ENCODE data around the gene KCNK1.

The KCNK1 gene

DNA sequence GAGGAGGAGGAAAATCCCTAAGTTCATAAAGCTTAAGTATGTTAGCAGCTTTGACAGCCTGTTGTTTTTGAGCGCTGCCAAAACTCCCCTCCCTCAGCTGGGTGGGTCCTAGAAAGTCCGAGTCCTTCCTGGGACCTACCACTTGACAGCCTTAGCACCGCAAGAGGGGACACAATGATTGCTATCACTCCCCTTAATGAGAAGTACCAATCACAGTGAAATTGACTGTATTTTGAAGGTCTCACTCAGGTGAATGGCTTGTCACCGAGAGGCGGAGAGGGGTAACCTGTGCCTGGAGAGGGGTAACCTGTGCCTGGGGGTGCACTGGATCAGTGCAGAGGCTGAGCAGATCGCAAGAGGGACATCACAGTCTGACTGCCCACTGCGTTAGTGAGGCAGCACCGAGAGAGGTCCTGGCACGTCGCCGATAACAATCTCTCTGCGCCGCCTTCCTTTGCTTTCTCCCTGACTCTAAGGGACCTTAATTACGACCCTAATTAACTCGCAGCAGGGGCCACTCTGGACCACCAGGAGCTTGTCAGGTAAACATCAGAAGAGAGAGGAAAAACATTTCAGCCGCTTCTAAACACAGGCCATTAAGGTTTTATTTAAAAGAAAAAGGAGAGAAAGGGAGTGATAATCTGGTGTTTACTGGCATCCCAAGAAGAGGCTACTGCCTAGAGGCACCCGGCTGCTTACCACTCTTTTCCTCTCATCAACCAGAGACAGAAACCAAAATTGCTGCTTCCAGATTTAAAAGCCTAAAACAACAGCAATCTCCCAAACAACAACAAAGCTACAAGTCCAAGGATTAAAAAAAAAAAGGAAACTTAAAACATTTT is 25.7 kb upstream of the KCNK1 start:
- no peak for DNase-seq (ENCODE audit: low read depth)

DNA sequence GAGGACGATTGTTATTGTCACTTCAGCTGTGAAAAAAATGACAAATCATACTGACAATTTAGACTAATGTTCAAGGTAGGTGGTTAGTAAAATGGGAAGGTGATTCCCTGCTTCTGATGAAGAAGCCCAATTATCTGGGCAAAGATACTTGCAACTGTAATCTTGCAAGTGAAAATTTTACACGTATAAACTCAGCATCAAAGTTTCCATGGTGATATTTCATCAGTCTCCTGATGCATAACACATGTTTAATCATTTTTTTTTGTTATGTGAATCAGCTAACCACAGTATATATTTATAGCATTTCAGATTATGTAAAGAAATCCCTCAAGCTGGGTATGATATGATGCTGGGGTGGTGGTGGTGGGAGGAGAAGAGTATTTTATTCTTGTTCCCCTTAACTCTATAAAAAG is 16.4 kb upstream of the KCNK1 start:
- TF ChIP-seq, protein P1, sequence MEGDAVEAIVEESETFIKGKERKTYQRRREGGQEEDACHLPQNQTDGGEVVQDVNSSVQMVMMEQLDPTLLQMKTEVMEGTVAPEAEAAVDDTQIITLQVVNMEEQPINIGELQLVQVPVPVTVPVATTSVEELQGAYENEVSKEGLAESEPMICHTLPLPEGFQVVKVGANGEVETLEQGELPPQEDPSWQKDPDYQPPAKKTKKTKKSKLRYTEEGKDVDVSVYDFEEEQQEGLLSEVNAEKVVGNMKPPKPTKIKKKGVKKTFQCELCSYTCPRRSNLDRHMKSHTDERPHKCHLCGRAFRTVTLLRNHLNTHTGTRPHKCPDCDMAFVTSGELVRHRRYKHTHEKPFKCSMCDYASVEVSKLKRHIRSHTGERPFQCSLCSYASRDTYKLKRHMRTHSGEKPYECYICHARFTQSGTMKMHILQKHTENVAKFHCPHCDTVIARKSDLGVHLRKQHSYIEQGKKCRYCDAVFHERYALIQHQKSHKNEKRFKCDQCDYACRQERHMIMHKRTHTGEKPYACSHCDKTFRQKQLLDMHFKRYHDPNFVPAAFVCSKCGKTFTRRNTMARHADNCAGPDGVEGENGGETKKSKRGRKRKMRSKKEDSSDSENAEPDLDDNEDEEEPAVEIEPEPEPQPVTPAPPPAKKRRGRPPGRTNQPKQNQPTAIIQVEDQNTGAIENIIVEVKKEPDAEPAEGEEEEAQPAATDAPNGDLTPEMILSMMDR (IDR thresholded peaks at IDR 0.05; ENCODE audit: insufficient read depth, low read depth, low read length, missing control alignments) = no peak
- no peak overlapping the region for H3K4me3 ChIP-seq (ENCODE audit: low read length)
- peak; percentile 47 for DNase-seq (ENCODE audit: low read depth)

More for the DNA sequence above, 25.7 kb upstream of the KCNK1 start:
- TF ChIP-seq, protein P1 (IDR thresholded peaks at IDR 0.05; ENCODE audit: insufficient read depth, low read depth, low read length, missing control alignments) = no peak
- no peak overlapping the region for H3K4me3 ChIP-seq (ENCODE audit: low read length)

DNA sequence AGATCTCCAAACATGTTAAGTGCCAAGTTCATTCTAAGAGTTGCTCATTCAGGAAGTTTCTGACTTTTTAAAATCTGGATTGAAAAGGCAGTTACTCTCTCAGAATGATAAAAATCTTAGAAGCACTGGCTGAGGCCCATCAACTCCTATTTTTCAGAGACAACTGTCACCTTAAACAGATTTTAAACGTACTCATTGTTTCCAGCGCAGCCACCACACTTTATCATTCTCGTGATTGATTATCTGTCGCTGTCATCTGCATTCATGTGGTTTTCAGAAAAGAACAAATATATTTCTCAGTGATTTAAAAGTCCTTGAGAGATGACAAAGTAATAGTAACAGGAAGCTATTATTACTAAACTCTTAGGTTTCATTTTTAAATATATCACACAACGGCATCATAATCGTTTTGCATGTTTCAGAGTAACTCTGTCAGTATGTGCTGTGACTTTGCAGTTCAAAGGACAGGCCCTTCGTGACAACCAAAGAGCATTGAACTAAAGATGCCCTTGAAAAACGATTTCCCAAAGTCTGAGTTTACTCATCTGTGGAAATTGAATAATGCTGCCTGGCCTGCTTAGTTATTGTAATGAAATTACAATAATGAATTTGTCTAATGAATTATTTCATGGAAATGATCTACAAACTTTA is 14.9 kb upstream of the KCNK1 start:
- no peak for DNase-seq (ENCODE audit: low read depth)
- TF ChIP-seq, protein P1 (IDR thresholded peaks at IDR 0.05; ENCODE audit: insufficient read depth, low read depth, low read length, missing control alignments) = no peak
- H3K4me3 ChIP-seq (ENCODE audit: low read length) = no peak overlapping the region

DNA sequence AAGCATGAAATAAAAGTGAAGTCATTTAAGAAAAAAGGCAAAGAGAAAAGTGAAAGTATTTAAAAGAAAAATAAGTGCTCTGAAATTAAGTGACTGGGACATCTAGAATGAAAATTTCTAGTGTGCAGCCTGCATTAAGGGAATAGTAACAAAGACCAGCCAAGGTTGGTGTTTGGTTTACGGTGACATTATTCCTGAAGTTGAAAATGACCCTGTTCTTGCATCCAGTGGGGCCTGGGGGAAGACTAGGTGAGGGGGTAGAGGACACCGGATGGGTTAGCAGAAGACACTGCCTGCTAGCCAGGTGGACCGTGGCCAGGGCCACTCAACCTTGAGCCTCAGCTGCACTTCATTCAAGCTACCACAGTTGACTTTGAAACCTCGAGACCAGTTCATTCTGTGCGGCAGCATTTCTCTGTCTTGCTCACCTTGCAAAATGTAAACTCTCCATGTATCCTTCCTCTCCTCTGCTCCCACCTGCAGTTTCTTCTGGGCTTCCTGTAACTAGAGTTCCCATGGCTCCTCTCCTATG is 14.3 kb upstream of the KCNK1 start:
- H3K4me3 ChIP-seq (ENCODE audit: low read length) = no peak overlapping the region
- TF ChIP-seq, protein P1 (IDR thresholded peaks at IDR 0.05; ENCODE audit: insufficient read depth, low read depth, low read length, missing control alignments) = no peak
- no peak for DNase-seq (ENCODE audit: low read depth)

DNA sequence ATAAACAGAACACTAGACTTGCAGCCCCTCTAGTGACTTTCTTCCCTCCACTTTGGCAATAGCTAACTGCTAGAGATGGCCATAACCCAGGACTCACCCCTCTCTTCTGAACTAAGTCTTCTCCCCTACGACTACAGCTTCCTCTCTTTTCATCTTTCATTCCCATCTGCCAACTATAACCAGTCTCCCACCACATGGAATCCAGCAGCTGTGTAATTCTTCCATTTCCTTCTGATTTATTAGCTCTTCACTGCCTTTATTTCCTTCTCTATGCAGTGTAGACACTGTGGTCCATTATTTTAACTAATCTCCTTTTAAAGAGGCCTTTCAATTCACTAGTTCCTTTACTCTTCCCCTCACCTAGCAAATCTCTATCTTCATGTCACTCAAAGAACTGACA is 13.4 kb upstream of the KCNK1 start:
- no peak overlapping the region for H3K4me3 ChIP-seq (ENCODE audit: low read length)
- no peak for DNase-seq (ENCODE audit: low read depth)
- TF ChIP-seq, protein P1 (IDR thresholded peaks at IDR 0.05; ENCODE audit: insufficient read depth, low read depth, low read length, missing control alignments) = no peak

DNA sequence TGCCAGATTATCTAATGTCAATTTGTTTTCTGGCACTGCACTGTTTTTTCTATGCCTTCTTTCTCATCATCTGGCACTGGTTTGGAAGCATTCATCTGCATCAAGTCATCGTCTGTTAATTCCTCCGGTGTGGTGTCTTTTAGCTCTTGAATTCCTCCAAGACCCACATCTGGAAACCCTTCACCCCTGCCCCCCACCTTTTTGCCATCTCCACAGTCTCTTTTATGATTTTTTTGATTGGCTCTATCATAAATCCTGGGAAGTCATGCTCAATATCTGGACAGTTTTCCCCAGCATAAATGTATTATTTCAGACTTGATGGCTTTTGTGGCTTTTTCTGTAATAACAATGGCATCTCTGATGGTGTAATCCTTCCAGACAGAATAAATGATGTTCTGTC is 10.4 kb upstream of the KCNK1 start:
- TF ChIP-seq, protein P1 (IDR thresholded peaks at IDR 0.05; ENCODE audit: insufficient read depth, low read depth, low read length, missing control alignments) = no peak
- no peak overlapping the region for H3K4me3 ChIP-seq (ENCODE audit: low read length)
- DNase-seq (ENCODE audit: low read depth) = no peak
